GM10248 (cell line): ENCODE data around the gene ATG16L2.

ENCODE experiments used
- CTCF ChIA-PET: fragments of 300-600 bp; sonication (Branson Sonifier 250); formaldehyde crosslinking; extraction: SDS; loops from one replicate; lab custom pipeline; 2021; ENCODE audit warnings: antibody characterized with exemption; lab: Yijun Ruan, JAX
- POLR2A ChIA-PET: fragments of 350-650 bp; sonication (Branson Sonifier 250); formaldehyde crosslinking; extraction: SDS; loops from one replicate; lab custom pipeline; 2020; ENCODE audit warnings: antibody characterized with exemption; lab: Yijun Ruan, JAX
- DNase-seq: peaks from one replicate; pipeline ENCODE4 v3.0.0; 2012; ENCODE audit errors: extremely low spot score
- CTCF ChIP-seq: IDR thresholded peaks from 2 replicates; pipeline ENCODE4 v1.5.1; 2012; ENCODE audit warnings: mild to moderate bottlenecking, low read depth; ENCODE audit errors: extremely low read depth, missing control alignments, control extremely low read depth

The ATG16L2 gene

DNA sequence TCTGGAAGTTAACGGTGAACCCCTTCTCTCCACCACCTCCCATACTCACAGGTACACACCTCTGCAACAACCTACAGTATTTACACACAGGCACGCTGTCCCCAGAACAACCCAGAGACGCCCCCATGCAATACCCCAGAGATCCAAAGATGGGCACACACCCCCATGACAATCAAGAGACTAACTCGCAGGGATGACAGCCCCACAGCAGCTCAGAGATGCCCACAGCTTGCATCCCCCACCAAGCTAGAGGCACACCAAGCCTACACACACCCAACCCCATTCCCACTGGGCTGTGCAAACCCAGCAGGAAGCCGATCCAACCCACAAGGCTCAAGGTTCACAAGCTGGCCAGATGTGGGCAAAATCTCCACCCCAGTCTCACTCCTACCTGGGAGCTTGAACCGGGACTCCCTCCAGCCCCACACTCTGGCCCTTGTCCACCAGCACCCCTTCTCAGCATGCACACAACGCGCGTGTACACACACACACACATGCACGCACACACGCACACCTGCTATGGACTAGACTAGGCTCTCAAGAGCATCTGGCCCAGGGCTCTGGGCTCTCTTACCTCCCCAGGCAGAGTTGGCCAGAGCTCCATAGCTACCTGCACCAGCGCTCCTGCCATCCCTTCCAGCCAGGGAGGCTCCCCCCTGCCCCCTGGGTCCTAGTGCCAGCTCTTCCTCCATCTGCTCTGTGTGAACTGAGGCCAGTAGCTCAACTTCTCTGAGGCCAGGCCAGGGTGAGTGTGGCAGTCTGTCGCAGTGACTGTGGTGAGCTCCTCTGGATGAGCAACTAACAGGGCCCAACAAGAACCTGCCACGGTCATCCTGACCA lies 31.9 kb upstream of the ATG16L2 start:
- DNase-seq = no peak
- ChIA-PET POLR2A (interaction anchor here (1.5 kb wide), 1 partner anchor 10 kb away, joined by 3 read pairs; no protein-coding TSS in a partner anchor), CTCF (interaction anchor here (0.9 to 11.8 kb wide), 7 partner anchors 11 to 569 kb away, joined by 3 to 88 read pairs (median 3); partner anchors contain the start of gene STARD10)
- no peak for TF ChIP-seq CTCF

- DNase-seq = no peak
- no peak for TF ChIP-seq CTCF
- ChIA-PET CTCF (interaction anchor here (1.4 to 11.8 kb wide), 4 partner anchors 10 to 401 kb away, joined by 3 to 88 read pairs (median 6); partner anchors contain the start of gene STARD10), POLR2A (interaction anchor here (1.5 kb wide), 1 partner anchor 9 kb away, joined by 3 read pairs; no protein-coding TSS in a partner anchor)
Observed at GRCh38 chr11:72783144-72783905, 30.9 kb upstream of the ATG16L2 start.

DNA sequence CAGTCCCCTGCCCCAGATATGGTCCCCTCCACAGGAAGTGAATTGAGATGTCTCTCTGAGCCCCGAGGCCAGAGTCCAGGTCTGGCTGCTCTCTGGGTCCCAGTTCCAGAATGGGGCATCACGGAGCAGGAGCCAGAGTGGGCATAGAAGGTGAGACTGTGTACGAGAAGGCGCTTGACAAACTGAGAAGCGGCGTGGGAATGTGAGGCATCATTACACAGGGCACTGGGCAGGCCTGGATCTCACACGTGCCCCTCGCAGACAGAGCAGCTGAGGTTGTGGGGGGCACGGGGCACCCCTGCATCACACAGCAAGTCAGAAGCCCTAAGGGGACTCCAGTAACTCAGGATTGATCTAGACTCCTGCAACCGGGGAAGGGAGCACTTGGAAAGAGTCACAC lies 29.5 kb upstream of the ATG16L2 start:
- no peak for DNase-seq
- ChIA-PET CTCF (interaction anchor here (11.8 kb wide), 1 partner anchor 9 kb away, joined by 88 read pairs; the partner anchor contains the start of gene STARD10), POLR2A (no interaction called here)
- TF ChIP-seq CTCF = no peak

DNA sequence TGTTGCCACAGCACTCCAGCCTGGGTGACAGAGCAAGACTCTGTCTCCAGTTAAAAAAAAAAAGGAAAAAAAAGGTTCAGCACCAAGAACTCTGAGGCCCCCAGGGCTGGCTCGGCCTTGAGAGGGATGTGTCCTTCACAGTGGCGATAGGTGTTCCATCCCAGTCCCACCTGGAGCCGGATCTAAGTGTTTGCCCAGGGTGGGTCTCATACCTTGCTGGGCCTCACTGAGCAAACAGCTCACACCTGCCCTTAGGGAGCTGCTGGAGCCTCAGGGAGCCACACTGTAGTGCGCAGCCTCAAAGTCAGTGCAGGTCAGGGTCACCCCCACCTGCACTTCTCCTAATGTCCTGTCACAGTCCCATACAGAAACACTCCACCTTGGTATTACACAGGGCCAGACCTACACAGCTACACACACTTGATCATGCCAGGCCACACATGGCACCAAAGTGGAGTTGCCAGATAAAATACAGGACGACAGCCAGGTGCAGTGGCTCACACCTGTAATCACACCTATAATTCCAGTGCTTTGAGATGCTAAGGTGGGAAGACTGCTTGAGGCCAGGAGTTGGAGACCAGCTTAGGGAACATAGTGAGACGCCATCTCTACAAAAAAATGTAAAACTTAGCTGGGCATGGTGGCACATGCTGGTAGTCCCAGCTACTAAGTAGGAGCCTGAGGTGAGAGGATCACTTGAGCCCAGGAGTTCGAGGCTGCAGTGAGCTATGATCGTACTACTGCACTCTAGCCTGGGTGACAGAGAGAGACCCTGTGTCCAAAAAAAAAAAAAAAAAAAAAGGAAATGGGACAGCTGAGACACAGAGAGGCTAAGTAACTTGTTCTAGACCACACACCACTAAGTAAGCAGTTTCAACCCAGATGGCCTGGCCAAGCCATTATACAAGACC lies 27.7 kb upstream of the ATG16L2 start:
- no peak for DNase-seq
- CTCF ChIA-PET = interaction anchor here (0.9 to 2.9 kb wide), 13 partner anchors 10 to 392 kb away, joined by 3 to 31 read pairs (median 3); no protein-coding TSS in a partner anchor
- TF ChIP-seq CTCF = no peak
- POLR2A ChIA-PET = interaction anchor here (0.6 kb wide), 2 partner anchors 25 to 377 kb away, joined by 3 to 4 read pairs; no protein-coding TSS in a partner anchor

GRCh38 chr11:72787216-72788104 lies 26.8 kb upstream of the ATG16L2 start:
- DNase-seq = peak; percentile 78
- CTCF ChIA-PET = interaction anchor here (0.9 to 2.9 kb wide), 14 partner anchors 11 to 391 kb away, joined by 3 to 31 read pairs (median 4); no protein-coding TSS in a partner anchor
- POLR2A ChIA-PET = interaction anchor here (0.6 kb wide), 2 partner anchors 8 to 26 kb away, joined by 4 read pairs; no protein-coding TSS in a partner anchor
- TF ChIP-seq CTCF = no peak
